Measurements from ENCODE around the gene WDR26. TPM values are rescaled to one million over a fixed set of nuclear protein-coding genes. Genes with fewer than 3 reads are reported as not detected.

Gene WDR26
- total RNA-seq, 1 donor from 2014 or later, result 83.9 TPM

DNA sequence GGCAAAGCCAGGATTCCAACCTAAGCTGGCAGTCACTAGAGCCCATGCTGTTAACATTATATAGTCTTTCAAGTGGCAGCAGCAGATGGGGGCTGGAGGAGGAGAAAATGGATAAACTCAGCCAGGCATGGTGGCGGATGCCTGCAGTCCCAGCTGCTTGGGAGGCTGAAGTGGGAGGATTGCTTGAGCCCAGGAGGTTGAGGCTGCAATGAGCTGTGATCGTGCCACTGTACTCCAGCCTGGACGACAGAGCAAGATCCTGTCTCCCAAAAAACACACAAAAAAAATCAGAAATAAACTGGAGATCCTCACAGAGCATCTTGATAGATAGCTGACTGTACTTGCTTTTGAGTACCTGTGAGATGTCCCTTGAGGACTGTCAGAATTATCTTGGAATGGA is 13.4 kb upstream of the WDR26 start:
- no peak for DNase-seq (ENCODE audit: low spot score, unreplicated experiment)
- Mint-ChIP-seq H3K36me3 (ENCODE audit: insufficient read depth) (no peaks in the 10 kb centered on the region), H3K27me3 (no peaks in the 10 kb centered on the region), H3K4me1 (ENCODE audit: low read depth) (no peaks in the 10 kb centered on the region), H3K9me3 (ENCODE audit: low read depth) (no peaks in the 10 kb centered on the region), H3K4me3 (ENCODE audit: low read depth) (no peak overlapping the region), H3K27ac (no peak overlapping the region)
- TF ChIP-seq, protein P1, sequence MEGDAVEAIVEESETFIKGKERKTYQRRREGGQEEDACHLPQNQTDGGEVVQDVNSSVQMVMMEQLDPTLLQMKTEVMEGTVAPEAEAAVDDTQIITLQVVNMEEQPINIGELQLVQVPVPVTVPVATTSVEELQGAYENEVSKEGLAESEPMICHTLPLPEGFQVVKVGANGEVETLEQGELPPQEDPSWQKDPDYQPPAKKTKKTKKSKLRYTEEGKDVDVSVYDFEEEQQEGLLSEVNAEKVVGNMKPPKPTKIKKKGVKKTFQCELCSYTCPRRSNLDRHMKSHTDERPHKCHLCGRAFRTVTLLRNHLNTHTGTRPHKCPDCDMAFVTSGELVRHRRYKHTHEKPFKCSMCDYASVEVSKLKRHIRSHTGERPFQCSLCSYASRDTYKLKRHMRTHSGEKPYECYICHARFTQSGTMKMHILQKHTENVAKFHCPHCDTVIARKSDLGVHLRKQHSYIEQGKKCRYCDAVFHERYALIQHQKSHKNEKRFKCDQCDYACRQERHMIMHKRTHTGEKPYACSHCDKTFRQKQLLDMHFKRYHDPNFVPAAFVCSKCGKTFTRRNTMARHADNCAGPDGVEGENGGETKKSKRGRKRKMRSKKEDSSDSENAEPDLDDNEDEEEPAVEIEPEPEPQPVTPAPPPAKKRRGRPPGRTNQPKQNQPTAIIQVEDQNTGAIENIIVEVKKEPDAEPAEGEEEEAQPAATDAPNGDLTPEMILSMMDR (IDR thresholded peaks at IDR 0.05; ENCODE audit: unreplicated experiment), result no peak

DNA sequence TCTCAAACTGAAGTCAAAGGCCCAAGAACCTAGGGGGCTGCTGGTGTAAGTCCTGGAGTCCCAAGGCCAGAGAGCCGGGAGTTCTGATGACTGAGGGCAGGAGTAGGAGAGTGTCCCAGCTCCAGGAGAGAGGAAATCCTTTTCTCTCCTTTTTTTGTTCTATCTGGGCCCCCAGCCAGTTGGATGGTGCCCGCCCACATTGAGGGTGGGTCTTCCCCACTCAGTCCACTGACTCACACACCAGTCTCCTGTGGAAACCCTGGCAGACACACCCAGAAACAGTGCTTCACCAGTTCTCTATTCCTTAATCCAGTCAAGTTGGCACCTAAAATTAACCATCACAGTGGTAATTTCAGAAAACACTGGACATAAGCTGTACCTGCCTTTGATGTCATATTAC is 12.7 kb upstream of the WDR26 start:
- Mint-ChIP-seq H3K27me3 (no peaks in the 10 kb centered on the region), H3K27ac (no peak overlapping the region), H3K9me3 (ENCODE audit: low read depth) (no peaks in the 10 kb centered on the region), H3K4me1 (ENCODE audit: low read depth) (no peaks in the 10 kb centered on the region), H3K36me3 (ENCODE audit: insufficient read depth) (no peaks in the 10 kb centered on the region), H3K4me3 (ENCODE audit: low read depth) (no peak overlapping the region)
- TF ChIP-seq, protein P1 (IDR thresholded peaks at IDR 0.05; ENCODE audit: unreplicated experiment), result no peak
- no peak for DNase-seq (ENCODE audit: low spot score, unreplicated experiment)

GRCh38 chr1:224438989-224439388 is 4.4 kb upstream of the WDR26 start:
- Mint-ChIP-seq H3K27ac (peak overlapping the region; percentile 85), H3K4me3 (ENCODE audit: low read depth) (no peak overlapping the region), H3K36me3 (ENCODE audit: insufficient read depth) (peaks cover 1% of the 10 kb centered on the region), H3K27me3 (no peaks in the 10 kb centered on the region), H3K9me3 (ENCODE audit: low read depth) (no peaks in the 10 kb centered on the region), H3K4me1 (ENCODE audit: low read depth) (peaks cover 19% of the 10 kb centered on the region)
- TF ChIP-seq, protein P1 (IDR thresholded peaks at IDR 0.05; ENCODE audit: unreplicated experiment), result no peak
- no peak for DNase-seq (ENCODE audit: low spot score, unreplicated experiment)

GRCh38 chr1:224435999-224436398 is 1.4 kb upstream of the WDR26 start:
- Mint-ChIP-seq H3K4me3 (ENCODE audit: low read depth) (peak overlapping the region; percentile 94), H3K36me3 (ENCODE audit: insufficient read depth) (peaks cover 2% of the 10 kb centered on the region), H3K9me3 (ENCODE audit: low read depth) (no peaks in the 10 kb centered on the region), H3K27ac (peak overlapping the region; percentile 9), H3K27me3 (no peaks in the 10 kb centered on the region), H3K4me1 (ENCODE audit: low read depth) (peaks cover 37% of the 10 kb centered on the region)
- DNase-seq (ENCODE audit: low spot score, unreplicated experiment), result no peak
- TF ChIP-seq, protein P1 (IDR thresholded peaks at IDR 0.05; ENCODE audit: unreplicated experiment), result no peak

DNA sequence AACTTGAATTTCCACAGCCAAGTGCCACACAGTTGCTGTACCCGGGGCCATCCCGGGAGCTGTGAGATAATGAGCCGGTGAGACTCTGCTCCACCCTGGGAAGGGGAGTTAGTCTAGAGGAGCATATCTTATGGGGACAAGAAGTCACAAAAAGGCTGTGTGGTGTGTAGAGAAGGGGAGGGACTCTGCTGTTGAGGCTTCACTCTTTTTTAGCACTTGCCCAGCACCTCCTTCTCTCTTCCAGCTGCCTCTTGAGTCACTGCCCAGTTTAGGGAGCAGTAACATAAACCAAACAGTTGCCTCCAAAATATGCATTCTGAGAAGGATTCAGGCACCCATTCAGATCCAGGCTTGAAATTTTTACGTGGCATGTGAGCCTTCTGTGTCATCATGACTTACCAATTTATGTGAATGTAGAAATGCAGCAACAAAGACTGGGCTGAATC is 744 bp upstream of the WDR26 start:
- DNase-seq (ENCODE audit: low spot score, unreplicated experiment), result no peak
- H3K4me1 Mint-ChIP-seq (ENCODE audit: low read depth), result peaks cover 43% of the 10 kb centered on the region
- H3K27me3 Mint-ChIP-seq, result no peaks in the 10 kb centered on the region
- peak overlapping the region; percentile 94 for H3K4me3 Mint-ChIP-seq (ENCODE audit: low read depth)
- H3K27ac Mint-ChIP-seq, result peak overlapping the region; percentile 95
- H3K9me3 Mint-ChIP-seq (ENCODE audit: low read depth), result no peaks in the 10 kb centered on the region
- peaks cover 6% of the 10 kb centered on the region for H3K36me3 Mint-ChIP-seq (ENCODE audit: insufficient read depth)
- TF ChIP-seq, protein P1 (IDR thresholded peaks at IDR 0.05; ENCODE audit: unreplicated experiment), result no peak

All from progenitor cell of endocrine pancreas (in vitro differentiated cells).